Measurements from ENCODE around the gene ZNF490. TPM values are rescaled to one million over a fixed set of nuclear protein-coding genes. Genes with fewer than 3 reads are reported as not detected.
"Not testable (repeated sequence)": the region's sequence is repeated elsewhere in the genome, so short reads cannot be mapped to it uniquely, and the experiment has no call there.

The ZNF490 gene
- total and polyA plus RNA-seq, 5 donors from 2014 or later: 4.7 to 11.3 (median 6.5) TPM

DNA sequence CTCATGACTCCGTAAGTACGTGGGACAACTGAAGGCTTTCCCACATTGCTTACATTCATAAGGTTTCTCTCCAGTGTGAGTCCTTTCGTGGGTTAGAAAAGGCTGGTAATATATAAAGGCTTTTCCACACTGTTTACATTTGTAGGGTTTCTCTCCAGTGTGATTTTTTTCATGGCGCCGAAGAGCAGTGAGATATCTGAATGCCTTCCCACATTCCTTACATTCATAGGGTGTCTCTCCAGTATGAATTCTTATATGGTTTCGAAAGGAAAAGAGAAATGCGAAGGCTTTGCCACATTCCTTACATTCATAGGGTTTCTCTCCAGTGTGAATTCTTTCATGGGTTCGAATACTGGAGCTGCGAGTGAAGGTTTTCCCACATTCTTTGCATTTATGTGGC lies 29.5 kb downstream of the ZNF490 start:
- Mint-ChIP-seq H3K4me1 (peaks cover 0 to 5% (median 0%) of the 10 kb centered on the region in 4 donors), H3K4me3 (no peak overlapping the region), H3K27me3 (no peaks in the 10 kb centered on the region), H3K9me3 (peaks cover 0 to 36% (median 10%) of the 10 kb centered on the region in 7 donors), H3K27ac (no peak overlapping the region), H3K36me3 (peaks cover 47% of the 10 kb centered on the region)
- ATAC-seq (ENCODE audit: low read depth in 2 of 2): no peak
- H3K36me3 ChIP-seq (ENCODE audit: control insufficient read depth, insufficient read depth, low read length): peaks cover 33% of the 10 kb centered on the region
- no peak overlapping the region for H3K27ac ChIP-seq (ENCODE audit: insufficient read depth, low read length, poor library complexity, severe bottlenecking)
- DNase-seq: no peak
- H3K27me3 ChIP-seq (ENCODE audit: control insufficient read depth, insufficient read depth, low read length): no peaks in the 10 kb centered on the region
- no peaks in the 10 kb centered on the region for H3K4me1 ChIP-seq (ENCODE audit: control insufficient read depth, insufficient read depth, low read length, poor library complexity, severe bottlenecking)
- H3K4me3 ChIP-seq (ENCODE audit: low read depth, low read length): no peak overlapping the region
- peaks cover 21 to 29% of the 10 kb centered on the region in 2 experiments for H3K9me3 ChIP-seq (ENCODE audit: control insufficient read depth in 2 of 2, low read length in 2 of 2)

DNA sequence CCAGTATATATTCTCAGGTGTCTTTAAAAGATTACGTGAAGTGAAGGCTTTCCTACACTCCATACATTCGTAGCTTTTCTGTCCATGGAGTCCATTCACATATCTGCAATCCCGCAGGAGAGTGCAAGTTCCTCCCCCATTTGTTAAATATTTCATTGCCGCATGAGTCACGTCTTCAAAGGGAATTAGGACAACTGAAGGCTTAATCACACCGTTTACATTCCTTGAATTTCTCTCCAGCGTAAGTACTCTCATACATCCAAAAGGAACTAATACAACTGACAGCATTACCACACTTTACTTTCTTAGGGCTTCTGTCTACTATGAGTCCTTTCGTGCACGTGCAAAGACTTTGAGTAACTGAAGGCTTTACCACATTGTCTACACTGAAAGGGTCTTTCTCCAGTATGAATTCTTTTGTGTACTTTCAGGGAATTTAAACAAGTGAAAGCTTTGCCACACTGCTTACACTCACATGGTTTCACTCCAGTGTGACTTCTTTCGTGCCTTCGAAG lies 30.4 kb downstream of the ZNF490 start:
- no peak for DNase-seq
- H3K4me1 Mint-ChIP-seq: peaks cover 0 to 5% (median 1%) of the 10 kb centered on the region in 4 donors
- Histone ChIP-seq H3K9me3 (ENCODE audit: control insufficient read depth in 2 of 2, low read length in 2 of 2) (peaks cover 21 to 29% of the 10 kb centered on the region in 2 experiments), H3K36me3 (ENCODE audit: control insufficient read depth, insufficient read depth, low read length) (peaks cover 33% of the 10 kb centered on the region), H3K27me3 (ENCODE audit: control insufficient read depth, insufficient read depth, low read length) (no peaks in the 10 kb centered on the region), H3K27ac (ENCODE audit: insufficient read depth, low read length, poor library complexity, severe bottlenecking) (no peak overlapping the region), H3K4me1 (ENCODE audit: control insufficient read depth, insufficient read depth, low read length, poor library complexity, severe bottlenecking) (no peaks in the 10 kb centered on the region), H3K4me3 (ENCODE audit: low read depth, low read length) (no peak overlapping the region)
- no peaks in the 10 kb centered on the region for H3K27me3 Mint-ChIP-seq
- peaks cover 47% of the 10 kb centered on the region for H3K36me3 Mint-ChIP-seq
- H3K9me3 Mint-ChIP-seq: peaks cover 0 to 36% (median 10%) of the 10 kb centered on the region in 7 donors
- no peak overlapping the region for H3K27ac Mint-ChIP-seq
- ATAC-seq (ENCODE audit: low read depth in 2 of 2): no peak
- no peak overlapping the region for H3K4me3 Mint-ChIP-seq

DNA sequence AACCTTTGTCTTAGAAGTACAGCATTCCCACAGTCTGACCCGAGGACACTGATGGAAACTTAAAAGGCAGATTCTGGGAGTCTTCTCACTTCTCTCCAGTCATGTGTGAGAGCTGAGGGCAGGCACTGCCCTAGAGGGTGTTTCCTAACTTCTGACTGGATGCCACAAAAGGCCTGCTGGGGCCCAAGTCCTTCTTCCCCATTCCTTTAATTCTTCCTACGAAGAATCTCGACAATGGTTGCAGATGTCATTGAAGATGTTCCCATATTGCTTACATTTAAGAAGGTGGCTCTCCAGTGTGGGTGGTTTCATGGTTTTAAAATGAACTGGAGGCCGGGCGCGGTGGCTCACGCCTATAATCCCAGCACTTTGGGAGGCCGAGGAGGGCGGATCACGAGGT lies 32.0 kb downstream of the ZNF490 start:
- Mint-ChIP-seq H3K4me3 (no peak overlapping the region), H3K9me3 (peaks cover 0 to 36% (median 10%) of the 10 kb centered on the region in 7 donors), H3K4me1 (peaks cover 0 to 15% (median 7%) of the 10 kb centered on the region in 4 donors), H3K27ac (no peak overlapping the region), H3K27me3 (no peaks in the 10 kb centered on the region), H3K36me3 (peaks cover 47% of the 10 kb centered on the region)
- Histone ChIP-seq H3K4me3 (ENCODE audit: low read depth, low read length) (no peak overlapping the region), H3K36me3 (ENCODE audit: control insufficient read depth, insufficient read depth, low read length) (peaks cover 33% of the 10 kb centered on the region), H3K27ac (ENCODE audit: insufficient read depth, low read length, poor library complexity, severe bottlenecking) (no peak overlapping the region), H3K4me1 (ENCODE audit: control insufficient read depth, insufficient read depth, low read length, poor library complexity, severe bottlenecking) (peaks cover 4% of the 10 kb centered on the region), H3K27me3 (ENCODE audit: control insufficient read depth, insufficient read depth, low read length) (no peaks in the 10 kb centered on the region), H3K9me3 (ENCODE audit: control insufficient read depth in 2 of 2, low read length in 2 of 2) (peaks cover 19 to 29% of the 10 kb centered on the region in 2 experiments)
- ATAC-seq (ENCODE audit: low read depth in 2 of 2): no peak
- no peak for DNase-seq

DNA sequence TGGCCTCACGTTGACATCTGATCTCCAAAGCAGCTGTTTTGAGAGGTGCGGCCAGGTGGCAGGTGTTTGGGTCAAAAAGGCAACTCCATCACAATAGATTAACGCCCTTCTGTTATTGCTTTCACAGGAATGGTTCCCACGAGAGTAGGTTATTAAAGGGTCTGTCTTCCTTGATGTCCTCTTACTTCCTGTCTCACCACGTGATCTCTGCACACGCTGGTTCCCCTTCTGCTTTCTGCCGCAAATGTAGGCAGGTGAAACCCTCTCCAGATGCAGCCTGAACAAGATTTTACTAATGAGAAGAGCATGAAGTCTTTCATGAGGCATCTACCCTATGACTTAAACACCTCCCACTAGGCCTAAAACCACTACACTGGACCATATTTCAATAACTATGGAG lies 36.6 kb downstream of the ZNF490 start:
- peaks cover 0 to 9% (median 2%) of the 10 kb centered on the region in 7 donors for H3K9me3 Mint-ChIP-seq
- H3K27me3 ChIP-seq (ENCODE audit: control insufficient read depth, insufficient read depth, low read length): no peaks in the 10 kb centered on the region
- H3K27me3 Mint-ChIP-seq: no peaks in the 10 kb centered on the region
- H3K9me3 ChIP-seq (ENCODE audit: control insufficient read depth in 2 of 2, low read length in 2 of 2): peaks cover 0 to under 1% of the 10 kb centered on the region in 2 experiments
- peaks cover 14% of the 10 kb centered on the region for H3K36me3 Mint-ChIP-seq
- peaks cover 0 to 17% (median 7%) of the 10 kb centered on the region in 4 donors for H3K4me1 Mint-ChIP-seq
- no peaks in the 10 kb centered on the region for H3K36me3 ChIP-seq (ENCODE audit: control insufficient read depth, insufficient read depth, low read length)
- H3K4me3 Mint-ChIP-seq: peak overlapping the region in 1 of 4 donors; percentile 4
- peaks cover 4% of the 10 kb centered on the region for H3K4me1 ChIP-seq (ENCODE audit: control insufficient read depth, insufficient read depth, low read length, poor library complexity, severe bottlenecking)
- H3K4me3 ChIP-seq (ENCODE audit: low read depth, low read length): no peak overlapping the region
- peak in 1 of 2 donors; percentile 59 for ATAC-seq (ENCODE audit: low read depth in 2 of 2)
- no peak for DNase-seq
- peak overlapping the region in 1 of 3 donors; percentile 93 for H3K27ac Mint-ChIP-seq
- H3K27ac ChIP-seq (ENCODE audit: insufficient read depth, low read length, poor library complexity, severe bottlenecking): no peak overlapping the region

DNA sequence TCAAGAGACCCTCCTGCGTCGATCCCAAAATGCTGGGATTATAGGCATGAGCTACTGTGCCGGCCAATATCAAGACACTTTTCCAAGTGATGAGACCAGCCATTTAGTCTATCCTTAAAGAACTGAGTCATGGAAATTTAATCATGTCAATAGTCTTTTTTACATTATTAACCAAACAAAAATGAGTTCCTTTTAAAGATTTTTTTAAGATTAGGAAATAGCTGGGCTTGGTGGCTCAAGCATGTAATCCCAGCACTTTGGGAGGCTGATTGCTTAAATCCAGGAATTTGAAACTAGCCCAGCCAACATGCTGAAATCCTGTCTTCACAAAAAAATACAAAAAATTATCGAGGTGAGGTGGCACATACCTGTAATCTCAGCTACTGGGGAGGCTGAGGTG lies 42.7 kb downstream of the ZNF490 start:
- H3K9me3 Mint-ChIP-seq: no peaks in the 10 kb centered on the region
- H3K36me3 Mint-ChIP-seq: no peaks in the 10 kb centered on the region

DNA sequence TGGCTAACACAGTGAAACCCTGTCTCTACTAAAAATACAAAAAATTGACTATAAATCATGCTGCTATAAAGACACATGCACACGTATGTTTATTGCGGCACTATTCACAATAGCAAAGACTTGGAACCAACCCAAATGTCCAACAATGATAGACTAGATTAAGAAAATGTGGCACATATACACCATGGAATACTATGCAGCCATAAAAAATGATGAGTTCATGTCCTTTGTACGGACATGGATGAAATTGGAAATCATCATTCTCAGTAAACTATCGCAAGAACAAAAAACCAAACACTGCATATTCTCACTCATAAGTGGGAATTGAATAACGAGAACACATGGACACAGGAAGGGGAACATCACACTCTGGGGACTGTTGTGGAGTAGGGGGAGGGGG lies 44.2 kb downstream of the ZNF490 start:
- not testable (repeated sequence) for ATAC-seq (ENCODE audit: low read depth in 2 of 2); H3K36me3 Mint-ChIP-seq; H3K27me3 ChIP-seq (ENCODE audit: control insufficient read depth, insufficient read depth, low read length); H3K27me3 Mint-ChIP-seq; H3K9me3 Mint-ChIP-seq; H3K4me1 Mint-ChIP-seq; H3K4me3 ChIP-seq (ENCODE audit: low read depth, low read length); H3K27ac Mint-ChIP-seq; H3K9me3 ChIP-seq (ENCODE audit: control insufficient read depth in 2 of 2, low read length in 2 of 2); H3K4me3 Mint-ChIP-seq; H3K4me1 ChIP-seq (ENCODE audit: control insufficient read depth, insufficient read depth, low read length, poor library complexity, severe bottlenecking); H3K36me3 ChIP-seq (ENCODE audit: control insufficient read depth, insufficient read depth, low read length); H3K27ac ChIP-seq (ENCODE audit: insufficient read depth, low read length, poor library complexity, severe bottlenecking); DNase-seq

More for the DNA sequence above, 42.7 kb downstream of the ZNF490 start:
- H3K4me3 Mint-ChIP-seq: no peak overlapping the region
- peaks cover 0 to 7% (median 2%) of the 10 kb centered on the region in 4 donors for H3K4me1 Mint-ChIP-seq
- H3K27ac Mint-ChIP-seq: no peak overlapping the region
- H3K27me3 Mint-ChIP-seq: no peaks in the 10 kb centered on the region
- Histone ChIP-seq H3K4me3 (ENCODE audit: low read depth, low read length) (no peak overlapping the region), H3K27me3 (ENCODE audit: control insufficient read depth, insufficient read depth, low read length) (no peaks in the 10 kb centered on the region), H3K27ac (ENCODE audit: insufficient read depth, low read length, poor library complexity, severe bottlenecking) (no peak overlapping the region), H3K4me1 (ENCODE audit: control insufficient read depth, insufficient read depth, low read length, poor library complexity, severe bottlenecking) (no peaks in the 10 kb centered on the region), H3K36me3 (ENCODE audit: control insufficient read depth, insufficient read depth, low read length) (no peaks in the 10 kb centered on the region), H3K9me3 (ENCODE audit: control insufficient read depth in 2 of 2, low read length in 2 of 2) (no peaks in the 10 kb centered on the region)
- no peak for DNase-seq
- ATAC-seq (ENCODE audit: low read depth in 2 of 2): no peak

DNA sequence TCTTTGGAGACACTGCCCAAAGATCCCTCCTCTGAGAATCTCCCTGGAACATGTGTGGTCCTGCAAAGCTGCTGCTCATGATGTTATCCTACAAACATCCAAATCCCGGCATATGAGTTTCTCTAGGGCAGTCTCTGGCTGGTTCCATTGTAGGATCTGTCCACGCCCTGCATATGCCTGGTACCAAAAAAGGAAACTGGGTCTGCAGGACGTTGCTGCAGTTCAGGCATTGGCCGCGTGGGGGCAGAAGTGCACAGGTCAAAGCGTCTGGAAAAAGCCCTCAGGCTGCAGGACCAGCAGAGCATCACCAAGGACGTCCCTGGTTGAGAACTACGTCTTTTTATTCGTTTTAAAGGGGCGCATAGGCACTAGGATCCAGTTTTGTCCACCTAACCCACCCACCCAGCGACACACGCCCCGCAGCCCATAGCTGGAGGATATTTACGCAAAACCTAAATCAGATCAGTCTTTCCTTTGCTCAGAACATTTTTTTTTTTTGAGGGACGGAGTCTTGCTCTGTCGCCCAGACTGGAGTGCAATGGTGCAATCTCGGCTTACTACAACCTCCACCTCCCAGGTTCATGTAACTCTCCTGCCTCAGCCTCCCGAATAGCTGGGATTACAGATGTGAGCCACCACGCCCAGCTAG lies 46.5 kb downstream of the ZNF490 start:
- Histone ChIP-seq H3K36me3 (ENCODE audit: control insufficient read depth, insufficient read depth, low read length) (no peaks in the 10 kb centered on the region), H3K4me3 (ENCODE audit: low read depth, low read length) (no peak overlapping the region), H3K27ac (ENCODE audit: insufficient read depth, low read length, poor library complexity, severe bottlenecking) (no peak overlapping the region), H3K27me3 (ENCODE audit: control insufficient read depth, insufficient read depth, low read length) (no peaks in the 10 kb centered on the region), H3K4me1 (ENCODE audit: control insufficient read depth, insufficient read depth, low read length, poor library complexity, severe bottlenecking) (no peaks in the 10 kb centered on the region), H3K9me3 (ENCODE audit: control insufficient read depth in 2 of 2, low read length in 2 of 2) (no peaks in the 10 kb centered on the region)
- Mint-ChIP-seq H3K9me3 (no peaks in the 10 kb centered on the region), H3K27me3 (peaks cover 6% of the 10 kb centered on the region), H3K36me3 (no peaks in the 10 kb centered on the region), H3K4me1 (peaks cover 0 to 6% (median 5%) of the 10 kb centered on the region in 4 donors), H3K4me3 (peak overlapping the region in 1 of 4 donors; percentile 0), H3K27ac (peak overlapping the region in 1 of 3 donors; percentile 48)
- peak; percentile 91 to 97 for ATAC-seq (ENCODE audit: low read depth in 2 of 2)
- DNase-seq: peak; percentile 77 to 89 (median 86)

Data from CD4-positive, CD25-positive, alpha-beta regulatory T cell (primary cell).